ENCODE data around the gene TREX2. TPM values are rescaled to one million over a fixed set of nuclear protein-coding genes. Genes with fewer than 3 reads are reported as not detected.

TREX2 gene
- total and polyA plus RNA-seq, 7 donors = 0.16 to 3.6 (median 1.7) TPM; not detected in 3

DNA sequence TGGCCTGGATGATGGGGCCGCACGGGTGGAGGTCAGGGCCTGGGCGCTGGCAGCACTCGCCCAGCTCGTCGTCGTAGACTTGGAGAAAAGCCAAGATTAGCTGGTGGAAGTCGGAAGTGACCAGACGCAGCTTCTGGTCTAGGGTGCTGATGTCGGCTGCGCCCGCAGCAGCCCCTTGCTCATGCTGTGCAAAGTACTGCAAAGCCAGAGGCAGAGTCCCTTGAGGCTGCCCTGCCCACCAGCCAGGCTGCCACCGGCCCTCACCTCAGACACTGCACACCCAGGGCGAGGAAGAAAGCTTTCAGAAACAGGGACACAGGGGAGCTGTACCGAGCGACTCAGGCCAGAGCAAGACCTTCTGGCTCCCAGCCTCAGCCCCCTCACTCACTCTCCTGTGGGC lies 9.7 kb upstream of the TREX2 start:
- TF ChIP-seq, protein P1, sequence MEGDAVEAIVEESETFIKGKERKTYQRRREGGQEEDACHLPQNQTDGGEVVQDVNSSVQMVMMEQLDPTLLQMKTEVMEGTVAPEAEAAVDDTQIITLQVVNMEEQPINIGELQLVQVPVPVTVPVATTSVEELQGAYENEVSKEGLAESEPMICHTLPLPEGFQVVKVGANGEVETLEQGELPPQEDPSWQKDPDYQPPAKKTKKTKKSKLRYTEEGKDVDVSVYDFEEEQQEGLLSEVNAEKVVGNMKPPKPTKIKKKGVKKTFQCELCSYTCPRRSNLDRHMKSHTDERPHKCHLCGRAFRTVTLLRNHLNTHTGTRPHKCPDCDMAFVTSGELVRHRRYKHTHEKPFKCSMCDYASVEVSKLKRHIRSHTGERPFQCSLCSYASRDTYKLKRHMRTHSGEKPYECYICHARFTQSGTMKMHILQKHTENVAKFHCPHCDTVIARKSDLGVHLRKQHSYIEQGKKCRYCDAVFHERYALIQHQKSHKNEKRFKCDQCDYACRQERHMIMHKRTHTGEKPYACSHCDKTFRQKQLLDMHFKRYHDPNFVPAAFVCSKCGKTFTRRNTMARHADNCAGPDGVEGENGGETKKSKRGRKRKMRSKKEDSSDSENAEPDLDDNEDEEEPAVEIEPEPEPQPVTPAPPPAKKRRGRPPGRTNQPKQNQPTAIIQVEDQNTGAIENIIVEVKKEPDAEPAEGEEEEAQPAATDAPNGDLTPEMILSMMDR (IDR thresholded peaks at IDR 0.05) = no peak
- Histone ChIP-seq H3K27me3 (no peaks in the 10 kb centered on the region), H3K27ac (no peak overlapping the region), H3K9me3 (no peaks in the 10 kb centered on the region), H3K36me3 (peaks cover 0 to 17% (median 0%) of the 10 kb centered on the region in 4 donors), H3K4me1 (peaks cover 0 to 6% (median 0%) of the 10 kb centered on the region in 4 donors), H3K4me3 (no peak overlapping the region)
- DNase-seq = no peak
- intact Hi-C loops (cut with DNase I) = no loop called here
- WGBS, 2 donors = 90 to 92% methylated on average over 16 of the region's 16 CpGs

DNA sequence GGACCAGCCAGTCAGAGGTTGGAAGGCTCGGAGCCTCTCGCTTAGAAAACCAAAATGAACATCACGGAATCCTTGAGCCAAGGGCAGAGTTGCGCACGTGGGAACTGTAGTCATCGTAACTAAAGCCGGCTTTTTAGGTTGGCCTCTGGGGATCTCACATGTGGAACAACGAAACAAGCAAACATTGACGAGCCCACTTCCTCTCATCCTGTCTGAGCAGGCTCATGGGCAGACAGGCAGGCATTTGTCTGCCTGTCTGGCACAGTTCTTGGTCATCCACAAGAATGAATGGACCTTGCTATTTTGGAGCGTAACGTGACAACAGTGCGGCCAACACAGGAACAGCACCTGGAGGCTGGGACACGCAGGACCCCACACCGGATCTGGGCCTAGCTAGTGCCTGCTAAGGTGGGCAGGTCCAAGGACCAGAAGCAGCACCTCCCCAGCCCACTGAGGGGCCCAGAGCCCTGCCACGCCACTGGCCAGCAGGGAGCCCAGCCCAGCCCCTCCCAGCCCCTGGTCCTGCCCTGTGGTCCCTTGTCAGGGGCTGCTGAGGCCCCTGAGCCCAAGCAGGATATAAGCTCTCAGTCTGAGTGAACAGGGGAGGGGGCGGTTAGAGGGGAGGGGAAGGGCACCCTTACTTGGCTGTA lies 9.2 kb upstream of the TREX2 start:
- Histone ChIP-seq H3K27ac (no peak overlapping the region), H3K9me3 (no peaks in the 10 kb centered on the region), H3K4me1 (peaks cover 0 to 6% (median 0%) of the 10 kb centered on the region in 4 donors), H3K4me3 (no peak overlapping the region), H3K36me3 (peaks cover 0 to 17% (median 0%) of the 10 kb centered on the region in 4 donors), H3K27me3 (no peaks in the 10 kb centered on the region)
- intact Hi-C loops (cut with DNase I) = no loop called here
- no peak for DNase-seq
- WGBS, 2 donors = 95 to 97% methylated on average over 16 of the region's 16 CpGs
- no peak for TF ChIP-seq POLR2AphosphoS5 (IDR thresholded peaks at IDR 0.05)
- TF ChIP-seq POLR2A (IDR thresholded peaks at IDR 0.05) = no peak
- TF ChIP-seq, protein P1 (IDR thresholded peaks at IDR 0.05) = no peak
- TF ChIP-seq EP300 (IDR thresholded peaks at IDR 0.05) = no peak

DNA sequence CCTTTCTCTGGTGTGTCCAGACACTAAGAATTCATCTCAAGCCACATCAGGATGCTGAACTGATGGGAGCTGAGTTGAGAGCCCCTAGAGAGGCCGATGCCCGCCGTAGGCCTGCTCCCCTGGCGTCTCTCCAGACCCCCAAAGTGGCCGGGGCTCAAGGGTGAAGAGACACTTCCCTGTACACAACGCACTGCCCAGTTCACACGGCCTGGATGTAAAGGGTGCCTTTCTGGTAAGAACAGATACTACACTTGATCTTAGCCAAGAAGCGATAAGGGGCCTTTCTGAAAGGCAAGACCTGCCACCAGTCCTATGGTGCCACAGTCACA lies 5.1 kb upstream of the TREX2 start:
- no peak overlapping the region for H3K27ac ChIP-seq
- H3K4me3 ChIP-seq = no peak overlapping the region
- no peaks in the 10 kb centered on the region for H3K27me3 ChIP-seq
- H3K36me3 ChIP-seq = peaks cover 0 to 12% (median 0%) of the 10 kb centered on the region in 4 donors
- H3K9me3 ChIP-seq = no peaks in the 10 kb centered on the region
- no peak for DNase-seq
- intact Hi-C loops (cut with DNase I) = no loop called here
- TF ChIP-seq POLR2A (IDR thresholded peaks at IDR 0.05) (no peak), EP300 (IDR thresholded peaks at IDR 0.05) (no peak), POLR2AphosphoS5 (IDR thresholded peaks at IDR 0.05) (no peak)
- TF ChIP-seq, protein P1 (IDR thresholded peaks at IDR 0.05) = no peak
- H3K4me1 ChIP-seq = no peaks in the 10 kb centered on the region
- WGBS, 2 donors = 94% methylated on average over 8 of the region's 8 CpGs

DNA sequence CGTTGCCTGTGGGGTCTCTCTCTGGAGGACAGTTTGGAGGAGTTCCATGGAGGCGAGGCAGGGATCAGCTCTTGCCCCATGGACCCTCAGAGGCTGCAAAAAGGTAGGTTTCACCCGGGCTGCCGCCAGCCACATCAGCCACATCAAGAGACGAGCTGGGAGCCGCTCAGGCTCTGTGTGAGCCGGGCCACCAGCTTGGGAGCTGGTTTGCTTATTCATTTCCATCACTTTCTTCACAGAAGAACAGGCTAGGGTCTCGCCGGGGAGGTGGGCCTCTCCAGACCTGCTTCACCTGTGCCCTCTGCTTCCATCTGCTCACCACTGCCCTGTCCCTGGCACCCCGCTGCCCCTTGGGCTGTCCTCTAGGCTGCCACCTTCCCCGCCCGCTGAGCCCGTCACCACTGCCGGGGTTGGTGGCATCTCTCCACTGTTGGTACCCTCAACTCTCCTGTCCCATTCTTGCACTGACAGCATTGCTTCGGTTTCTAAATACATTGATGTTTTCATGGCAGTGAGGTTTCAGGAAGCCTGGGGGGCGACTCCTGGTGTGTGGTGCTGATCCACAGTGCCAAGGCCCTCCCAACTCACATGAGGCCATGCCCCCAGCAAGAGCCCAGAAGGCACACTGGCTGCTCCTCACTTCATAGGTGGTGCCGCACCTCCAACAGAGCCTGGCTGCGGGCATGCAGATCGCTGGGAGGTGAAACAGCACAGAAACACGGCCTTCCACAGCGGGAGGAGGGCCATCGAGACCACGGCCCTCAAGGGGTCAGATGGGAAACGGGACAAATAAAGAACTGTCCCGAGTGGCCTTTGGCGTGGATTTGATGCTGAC lies 4.5 kb upstream of the TREX2 start:
- WGBS, 2 donors = 96 to 97% methylated on average over 26 of the region's 26 CpGs
- no peaks in the 10 kb centered on the region for H3K9me3 ChIP-seq
- TF ChIP-seq, protein P1 (IDR thresholded peaks at IDR 0.05) = no peak
- no peak for TF ChIP-seq POLR2A (IDR thresholded peaks at IDR 0.05)
- no peak for DNase-seq
- no peaks in the 10 kb centered on the region for H3K4me1 ChIP-seq
- H3K27me3 ChIP-seq = no peaks in the 10 kb centered on the region
- peaks cover 0 to 12% (median 0%) of the 10 kb centered on the region in 4 donors for H3K36me3 ChIP-seq
- intact Hi-C loops (cut with DNase I) = no loop called here
- no peak overlapping the region for H3K4me3 ChIP-seq
- no peak overlapping the region for H3K27ac ChIP-seq
